ENCODE measurements around the gene BNC2. TPM values are rescaled to one million over a fixed set of nuclear protein-coding genes. Genes with fewer than 3 reads are reported as not detected.

The BNC2 gene
- total and polyA plus RNA-seq, 7 experiments from 2014 or later: 0.05 to 1.5 (median 0.59) TPM; not detected in 3

- intact Hi-C loops (cut with micrococcal nuclease): no loop called here
- Mint-ChIP-seq H3K4me1 (no peaks in the 10 kb centered on the region), H3K4me3 (no peak overlapping the region), H3K9me3 (peaks cover 0 to 19% (median 2%) of the 10 kb centered on the region in 11 donors), H3K27me3 (no peaks in the 10 kb centered on the region), H3K36me3 (peaks cover 0 to 3% (median 0%) of the 10 kb centered on the region in 5 donors), H3K27ac (no peak overlapping the region)
- CTCF ChIA-PET: no interaction called here
- DNase-seq (no peak), ATAC-seq (no peak)
- no peaks in the 10 kb centered on the region for H3K36me3 ChIP-seq (ENCODE audit: control insufficient read depth in 2 of 3, insufficient read depth in 3 of 3, low read length in 3 of 3)
- no peaks in the 10 kb centered on the region for H3K27me3 ChIP-seq (ENCODE audit: control insufficient read depth in 2 of 2, insufficient read depth in 2 of 2, low read length in 2 of 2)
- POLR2A ChIA-PET: no interaction called here
- H3K9me3 ChIP-seq (ENCODE audit: control insufficient read depth in 2 of 3, low read length in 3 of 3): no peaks in the 10 kb centered on the region
- no peak overlapping the region for H3K27ac ChIP-seq (ENCODE audit: low read depth, low read length)
- H3K4me3 ChIP-seq (ENCODE audit: low read length): no peak overlapping the region
- H3K4me1 ChIP-seq (ENCODE audit: control insufficient read depth in 2 of 2, insufficient read depth in 2 of 2, low read length in 2 of 2): no peaks in the 10 kb centered on the region
Observed at GRCh38 chr9:16688814-16689213, 181.7 kb downstream of the BNC2 start.

- Mint-ChIP-seq H3K36me3 (peaks cover 0 to 3% (median 0%) of the 10 kb centered on the region in 5 donors), H3K9me3 (peaks cover 0 to 15% (median 2%) of the 10 kb centered on the region in 11 donors), H3K4me1 (no peaks in the 10 kb centered on the region), H3K27ac (no peak overlapping the region), H3K4me3 (no peak overlapping the region), H3K27me3 (no peaks in the 10 kb centered on the region)
- H3K27me3 ChIP-seq (ENCODE audit: control insufficient read depth in 2 of 2, insufficient read depth in 2 of 2, low read length in 2 of 2): no peaks in the 10 kb centered on the region
- ChIA-PET CTCF (no interaction called here), POLR2A (no interaction called here)
- intact Hi-C loops (cut with micrococcal nuclease): no loop called here
- no peak overlapping the region for H3K4me3 ChIP-seq (ENCODE audit: low read length)
- DNase-seq (no peak), ATAC-seq (no peak)
- H3K27ac ChIP-seq (ENCODE audit: low read depth, low read length): no peak overlapping the region
- no peaks in the 10 kb centered on the region for H3K9me3 ChIP-seq (ENCODE audit: control insufficient read depth in 2 of 3, low read length in 3 of 3)
- no peaks in the 10 kb centered on the region for H3K4me1 ChIP-seq (ENCODE audit: control insufficient read depth in 2 of 2, insufficient read depth in 2 of 2, low read length in 2 of 2)
- H3K36me3 ChIP-seq (ENCODE audit: control insufficient read depth in 2 of 3, insufficient read depth in 3 of 3, low read length in 3 of 3): no peaks in the 10 kb centered on the region
Observed at GRCh38 chr9:16687678-16688369, 182.6 kb downstream of the BNC2 start.

- ATAC-seq (no peak), DNase-seq (no peak)
- ChIA-PET POLR2A (no interaction called here), CTCF (no interaction called here)
- H3K4me1 ChIP-seq (ENCODE audit: control insufficient read depth in 2 of 2, insufficient read depth in 2 of 2, low read length in 2 of 2): no peaks in the 10 kb centered on the region
- H3K27me3 ChIP-seq (ENCODE audit: control insufficient read depth in 2 of 2, insufficient read depth in 2 of 2, low read length in 2 of 2): no peaks in the 10 kb centered on the region
- Mint-ChIP-seq H3K27me3 (no peaks in the 10 kb centered on the region), H3K9me3 (peaks cover 0 to 7% (median 1%) of the 10 kb centered on the region in 11 donors), H3K36me3 (no peaks in the 10 kb centered on the region), H3K4me1 (no peaks in the 10 kb centered on the region), H3K27ac (no peak overlapping the region), H3K4me3 (no peak overlapping the region)
- H3K9me3 ChIP-seq (ENCODE audit: control insufficient read depth in 2 of 3, low read length in 3 of 3): no peaks in the 10 kb centered on the region
- intact Hi-C loops (cut with micrococcal nuclease): no loop called here
- no peak overlapping the region for H3K27ac ChIP-seq (ENCODE audit: low read depth, low read length)
- H3K4me3 ChIP-seq (ENCODE audit: low read length): no peak overlapping the region
- H3K36me3 ChIP-seq (ENCODE audit: control insufficient read depth in 2 of 3, insufficient read depth in 3 of 3, low read length in 3 of 3): no peaks in the 10 kb centered on the region
Observed at GRCh38 chr9:16683326-16683725, 187.1 kb downstream of the BNC2 start.

GRCh38 chr9:16682273-16682672, 188.2 kb downstream of the BNC2 start:
- no peaks in the 10 kb centered on the region for H3K4me1 ChIP-seq (ENCODE audit: control insufficient read depth in 2 of 2, insufficient read depth in 2 of 2, low read length in 2 of 2)
- no peaks in the 10 kb centered on the region for H3K27me3 ChIP-seq (ENCODE audit: control insufficient read depth in 2 of 2, insufficient read depth in 2 of 2, low read length in 2 of 2)
- H3K36me3 ChIP-seq (ENCODE audit: control insufficient read depth in 2 of 3, insufficient read depth in 3 of 3, low read length in 3 of 3): no peaks in the 10 kb centered on the region
- ATAC-seq (no peak), DNase-seq (no peak)
- Mint-ChIP-seq H3K36me3 (no peaks in the 10 kb centered on the region), H3K4me3 (no peak overlapping the region), H3K9me3 (peaks cover 0 to 9% (median 2%) of the 10 kb centered on the region in 11 donors), H3K27ac (no peak overlapping the region), H3K4me1 (no peaks in the 10 kb centered on the region), H3K27me3 (no peaks in the 10 kb centered on the region)
- intact Hi-C loops (cut with micrococcal nuclease): no loop called here
- ChIA-PET POLR2A (no interaction called here), CTCF (no interaction called here)
- H3K4me3 ChIP-seq (ENCODE audit: low read length): no peak overlapping the region
- no peak overlapping the region for H3K27ac ChIP-seq (ENCODE audit: low read depth, low read length)
- no peaks in the 10 kb centered on the region for H3K9me3 ChIP-seq (ENCODE audit: control insufficient read depth in 2 of 3, low read length in 3 of 3)

- H3K27ac ChIP-seq (ENCODE audit: low read depth, low read length): no peak overlapping the region
- H3K9me3 Mint-ChIP-seq: peaks cover 0 to 9% (median 2%) of the 10 kb centered on the region in 11 donors
- H3K9me3 ChIP-seq (ENCODE audit: control insufficient read depth in 2 of 3, low read length in 3 of 3): no peaks in the 10 kb centered on the region
- no peak for ATAC-seq
- CTCF ChIA-PET: no interaction called here
- H3K4me1 Mint-ChIP-seq: no peaks in the 10 kb centered on the region
- no peaks in the 10 kb centered on the region for H3K36me3 Mint-ChIP-seq
- no peaks in the 10 kb centered on the region for H3K36me3 ChIP-seq (ENCODE audit: control insufficient read depth in 2 of 3, insufficient read depth in 3 of 3, low read length in 3 of 3)
- no peaks in the 10 kb centered on the region for H3K27me3 Mint-ChIP-seq
- no peak overlapping the region for H3K4me3 Mint-ChIP-seq
- DNase-seq: no peak
- intact Hi-C loops (cut with micrococcal nuclease): no loop called here
- H3K27me3 ChIP-seq (ENCODE audit: control insufficient read depth in 2 of 2, insufficient read depth in 2 of 2, low read length in 2 of 2): no peaks in the 10 kb centered on the region
- H3K27ac Mint-ChIP-seq: no peak overlapping the region
- no peak overlapping the region for H3K4me3 ChIP-seq (ENCODE audit: low read length)
- POLR2A ChIA-PET: no interaction called here
- H3K4me1 ChIP-seq (ENCODE audit: control insufficient read depth in 2 of 2, insufficient read depth in 2 of 2, low read length in 2 of 2): no peaks in the 10 kb centered on the region
Observed at GRCh38 chr9:16681652-16681987, 188.8 kb downstream of the BNC2 start.

GRCh38 chr9:16680975-16681651, 189.4 kb downstream of the BNC2 start:
- no peaks in the 10 kb centered on the region for H3K9me3 ChIP-seq (ENCODE audit: control insufficient read depth in 2 of 3, low read length in 3 of 3)
- CTCF ChIA-PET: no interaction called here
- POLR2A ChIA-PET: no interaction called here
- Mint-ChIP-seq H3K4me3 (no peak overlapping the region), H3K4me1 (no peaks in the 10 kb centered on the region), H3K9me3 (peaks cover 0 to 7% (median 2%) of the 10 kb centered on the region in 11 donors), H3K36me3 (no peaks in the 10 kb centered on the region), H3K27me3 (no peaks in the 10 kb centered on the region), H3K27ac (no peak overlapping the region)
- no peaks in the 10 kb centered on the region for H3K4me1 ChIP-seq (ENCODE audit: control insufficient read depth in 2 of 2, insufficient read depth in 2 of 2, low read length in 2 of 2)
- H3K27me3 ChIP-seq (ENCODE audit: control insufficient read depth in 2 of 2, insufficient read depth in 2 of 2, low read length in 2 of 2): no peaks in the 10 kb centered on the region
- no peak for ATAC-seq
- H3K4me3 ChIP-seq (ENCODE audit: low read length): no peak overlapping the region
- no peak overlapping the region for H3K27ac ChIP-seq (ENCODE audit: low read depth, low read length)
- intact Hi-C loops (cut with micrococcal nuclease): no loop called here
- DNase-seq: no peak
- H3K36me3 ChIP-seq (ENCODE audit: control insufficient read depth in 2 of 3, insufficient read depth in 3 of 3, low read length in 3 of 3): no peaks in the 10 kb centered on the region

- intact Hi-C loops (cut with micrococcal nuclease): no loop called here
- Mint-ChIP-seq H3K27me3 (no peaks in the 10 kb centered on the region), H3K4me1 (no peaks in the 10 kb centered on the region), H3K9me3 (peaks cover 0 to 7% (median 2%) of the 10 kb centered on the region in 11 donors), H3K27ac (no peak overlapping the region), H3K4me3 (no peak overlapping the region), H3K36me3 (no peaks in the 10 kb centered on the region)
- POLR2A ChIA-PET: no interaction called here
- DNase-seq (no peak), ATAC-seq (no peak)
- H3K36me3 ChIP-seq (ENCODE audit: control insufficient read depth in 2 of 3, insufficient read depth in 3 of 3, low read length in 3 of 3): no peaks in the 10 kb centered on the region
- H3K4me3 ChIP-seq (ENCODE audit: low read length): no peak overlapping the region
- CTCF ChIA-PET: no interaction called here
- no peaks in the 10 kb centered on the region for H3K27me3 ChIP-seq (ENCODE audit: control insufficient read depth in 2 of 2, insufficient read depth in 2 of 2, low read length in 2 of 2)
- no peaks in the 10 kb centered on the region for H3K9me3 ChIP-seq (ENCODE audit: control insufficient read depth in 2 of 3, low read length in 3 of 3)
- H3K4me1 ChIP-seq (ENCODE audit: control insufficient read depth in 2 of 2, insufficient read depth in 2 of 2, low read length in 2 of 2): no peaks in the 10 kb centered on the region
- H3K27ac ChIP-seq (ENCODE audit: low read depth, low read length): no peak overlapping the region
Observed at GRCh38 chr9:16680541-16680940, 189.9 kb downstream of the BNC2 start.

All from naive thymus-derived CD4-positive, alpha-beta T cell (primary cell).